ENCODE data around the gene NDRG2.

Gene NDRG2

GRCh38 chr14:21054768-21055145 is 29.9 kb upstream of the NDRG2 start:
- Histone ChIP-seq H3K4me1 (ENCODE audit: control insufficient read depth, insufficient read depth, low read length, poor library complexity, severe bottlenecking) (peaks cover 3% of the 10 kb centered on the region), H3K27ac (ENCODE audit: low read depth, low read length, severe bottlenecking) (no peak overlapping the region), H3K4me3 (ENCODE audit: extremely low read depth, insufficient read depth, low read length, poor library complexity, severe bottlenecking) (no peak overlapping the region), H3K36me3 (ENCODE audit: control insufficient read depth, insufficient read depth, low read length) (no peaks in the 10 kb centered on the region), H3K9me3 (ENCODE audit: control insufficient read depth, low read length) (no peaks in the 10 kb centered on the region)
- 100% methylated on average over 1 of the region's 4 CpGs; no CpG with 5 or more reads in 1 of the 2 experiments for WGBS, 2 experiments (ENCODE audit: insufficient coverage in 2 of 2)

GRCh38 chr14:21054123-21054767 is 29.4 kb upstream of the NDRG2 start:
- Histone ChIP-seq H3K4me3 (ENCODE audit: extremely low read depth, insufficient read depth, low read length, poor library complexity, severe bottlenecking) (no peak overlapping the region), H3K27ac (ENCODE audit: low read depth, low read length, severe bottlenecking) (no peak overlapping the region), H3K4me1 (ENCODE audit: control insufficient read depth, insufficient read depth, low read length, poor library complexity, severe bottlenecking) (peaks cover 3% of the 10 kb centered on the region), H3K9me3 (ENCODE audit: control insufficient read depth, low read length) (no peaks in the 10 kb centered on the region), H3K36me3 (ENCODE audit: control insufficient read depth, insufficient read depth, low read length) (no peaks in the 10 kb centered on the region)
- 92% methylated on average over 2 of the region's 3 CpGs for WGBS, 2 experiments (ENCODE audit: insufficient coverage in 2 of 2)

GRCh38 chr14:21053184-21054122 is 28.6 kb upstream of the NDRG2 start:
- H3K36me3 ChIP-seq (ENCODE audit: control insufficient read depth, insufficient read depth, low read length) = no peaks in the 10 kb centered on the region
- WGBS, 2 experiments (ENCODE audit: insufficient coverage in 2 of 2) = 89% methylated on average over 16 to 18 of the region's 20 CpGs
- no peak overlapping the region for H3K4me3 ChIP-seq (ENCODE audit: extremely low read depth, insufficient read depth, low read length, poor library complexity, severe bottlenecking)
- no peaks in the 10 kb centered on the region for H3K9me3 ChIP-seq (ENCODE audit: control insufficient read depth, low read length)
- peaks cover 3% of the 10 kb centered on the region for H3K4me1 ChIP-seq (ENCODE audit: control insufficient read depth, insufficient read depth, low read length, poor library complexity, severe bottlenecking)
- H3K27ac ChIP-seq (ENCODE audit: low read depth, low read length, severe bottlenecking) = no peak overlapping the region

- Histone ChIP-seq H3K4me3 (ENCODE audit: extremely low read depth, insufficient read depth, low read length, poor library complexity, severe bottlenecking) (no peak overlapping the region), H3K9me3 (ENCODE audit: control insufficient read depth, low read length) (no peaks in the 10 kb centered on the region), H3K4me1 (ENCODE audit: control insufficient read depth, insufficient read depth, low read length, poor library complexity, severe bottlenecking) (peaks cover 3% of the 10 kb centered on the region), H3K27ac (ENCODE audit: low read depth, low read length, severe bottlenecking) (no peak overlapping the region), H3K36me3 (ENCODE audit: control insufficient read depth, insufficient read depth, low read length) (no peaks in the 10 kb centered on the region)
- 92 to 100% methylated on average over 1 of the region's 3 CpGs for WGBS, 2 experiments (ENCODE audit: insufficient coverage in 2 of 2)
Measured at GRCh38 chr14:21050597-21050996, 25.7 kb upstream of the NDRG2 start.

- Histone ChIP-seq H3K27ac (ENCODE audit: low read depth, low read length, severe bottlenecking) (no peak overlapping the region), H3K36me3 (ENCODE audit: control insufficient read depth, insufficient read depth, low read length) (no peaks in the 10 kb centered on the region), H3K9me3 (ENCODE audit: control insufficient read depth, low read length) (no peaks in the 10 kb centered on the region), H3K4me3 (ENCODE audit: extremely low read depth, insufficient read depth, low read length, poor library complexity, severe bottlenecking) (no peak overlapping the region), H3K4me1 (ENCODE audit: control insufficient read depth, insufficient read depth, low read length, poor library complexity, severe bottlenecking) (peaks cover 3% of the 10 kb centered on the region)
- 100% methylated on average over 1 of the region's 3 CpGs; no CpG with 5 or more reads in 1 of the 2 experiments for WGBS, 2 experiments (ENCODE audit: insufficient coverage in 2 of 2)
Measured at GRCh38 chr14:21049271-21049673, 24.4 kb upstream of the NDRG2 start.

- Histone ChIP-seq H3K4me1 (ENCODE audit: control insufficient read depth, insufficient read depth, low read length, poor library complexity, severe bottlenecking) (peaks cover 9% of the 10 kb centered on the region), H3K27ac (ENCODE audit: low read depth, low read length, severe bottlenecking) (no peak overlapping the region), H3K9me3 (ENCODE audit: control insufficient read depth, low read length) (no peaks in the 10 kb centered on the region), H3K4me3 (ENCODE audit: extremely low read depth, insufficient read depth, low read length, poor library complexity, severe bottlenecking) (no peak overlapping the region), H3K36me3 (ENCODE audit: control insufficient read depth, insufficient read depth, low read length) (no peaks in the 10 kb centered on the region)
- WGBS, 2 experiments (ENCODE audit: insufficient coverage in 2 of 2) = 90 to 100% methylated on average over 1 to 2 of the region's 2 CpGs
Measured at GRCh38 chr14:21048638-21049037, 23.8 kb upstream of the NDRG2 start.

GRCh38 chr14:21047378-21047781 is 22.5 kb upstream of the NDRG2 start:
- Histone ChIP-seq H3K9me3 (ENCODE audit: control insufficient read depth, low read length) (no peaks in the 10 kb centered on the region), H3K4me3 (ENCODE audit: extremely low read depth, insufficient read depth, low read length, poor library complexity, severe bottlenecking) (no peak overlapping the region), H3K27ac (ENCODE audit: low read depth, low read length, severe bottlenecking) (no peak overlapping the region), H3K4me1 (ENCODE audit: control insufficient read depth, insufficient read depth, low read length, poor library complexity, severe bottlenecking) (peaks cover 13% of the 10 kb centered on the region), H3K36me3 (ENCODE audit: control insufficient read depth, insufficient read depth, low read length) (no peaks in the 10 kb centered on the region)
- 100% methylated on average over 1 to 2 of the region's 2 CpGs for WGBS, 2 experiments (ENCODE audit: insufficient coverage in 2 of 2)

- Histone ChIP-seq H3K4me3 (ENCODE audit: extremely low read depth, insufficient read depth, low read length, poor library complexity, severe bottlenecking) (no peak overlapping the region), H3K4me1 (ENCODE audit: control insufficient read depth, insufficient read depth, low read length, poor library complexity, severe bottlenecking) (peaks cover 23% of the 10 kb centered on the region), H3K27ac (ENCODE audit: low read depth, low read length, severe bottlenecking) (no peak overlapping the region), H3K9me3 (ENCODE audit: control insufficient read depth, low read length) (no peaks in the 10 kb centered on the region), H3K36me3 (ENCODE audit: control insufficient read depth, insufficient read depth, low read length) (no peaks in the 10 kb centered on the region)
- WGBS, 2 experiments (ENCODE audit: insufficient coverage in 2 of 2) = 71 to 79% methylated on average over 2 to 3 of the region's 6 CpGs
Measured at GRCh38 chr14:21043974-21044618, 19.2 kb upstream of the NDRG2 start.

- Histone ChIP-seq H3K27ac (ENCODE audit: low read depth, low read length, severe bottlenecking) (no peak overlapping the region), H3K4me1 (ENCODE audit: control insufficient read depth, insufficient read depth, low read length, poor library complexity, severe bottlenecking) (peaks cover 27% of the 10 kb centered on the region), H3K9me3 (ENCODE audit: control insufficient read depth, low read length) (no peaks in the 10 kb centered on the region), H3K4me3 (ENCODE audit: extremely low read depth, insufficient read depth, low read length, poor library complexity, severe bottlenecking) (no peak overlapping the region), H3K36me3 (ENCODE audit: control insufficient read depth, insufficient read depth, low read length) (no peaks in the 10 kb centered on the region)
- no CpG with 5 or more reads among the region's 2 CpGs for WGBS, 2 experiments (ENCODE audit: insufficient coverage in 2 of 2)
Measured at GRCh38 chr14:21043387-21043973, 18.6 kb upstream of the NDRG2 start.

- WGBS, 2 experiments (ENCODE audit: insufficient coverage in 2 of 2) = 86 to 87% methylated on average over 6 to 8 of the region's 8 CpGs
- Histone ChIP-seq H3K36me3 (ENCODE audit: control insufficient read depth, insufficient read depth, low read length) (no peaks in the 10 kb centered on the region), H3K4me3 (ENCODE audit: extremely low read depth, insufficient read depth, low read length, poor library complexity, severe bottlenecking) (no peak overlapping the region), H3K27ac (ENCODE audit: low read depth, low read length, severe bottlenecking) (no peak overlapping the region), H3K9me3 (ENCODE audit: control insufficient read depth, low read length) (no peaks in the 10 kb centered on the region), H3K4me1 (ENCODE audit: control insufficient read depth, insufficient read depth, low read length, poor library complexity, severe bottlenecking) (peaks cover 31% of the 10 kb centered on the region)
Measured at GRCh38 chr14:21042918-21043317, 18.1 kb upstream of the NDRG2 start.

Measured in mesodermal cell (in vitro differentiated cells).